ENCODE data around the gene LSM14A.
"Not testable (repeated sequence)": the region's sequence is repeated elsewhere in the genome, so short reads cannot be mapped to it uniquely, and the experiment has no call there.

LSM14A gene

DNA sequence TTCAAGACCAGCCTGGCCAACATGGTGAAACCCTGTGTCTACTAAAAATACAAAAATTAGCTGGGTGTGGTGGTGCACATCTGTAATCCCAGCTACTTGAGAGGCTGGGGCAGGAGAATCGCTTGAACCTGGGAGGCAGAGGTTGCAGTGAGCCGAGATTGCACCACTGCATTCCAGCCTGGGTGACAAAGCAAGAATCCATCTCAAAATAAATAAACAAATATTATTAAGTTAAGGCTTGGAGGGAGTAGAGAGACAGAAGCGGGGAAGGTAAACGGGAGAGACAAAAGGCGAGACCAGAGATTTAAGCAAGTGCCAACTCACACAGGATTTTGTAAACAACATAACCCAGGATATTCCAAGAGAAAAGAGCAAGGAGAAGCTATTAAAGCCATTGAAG lies 12.8 kb upstream of the LSM14A start:
- H3K27me3 ChIP-seq (ENCODE audit: insufficient read depth, low read length); H3K27ac ChIP-seq (ENCODE audit: low read depth, low read length); H3K4me3 ChIP-seq (ENCODE audit: low read depth, low read length); H3K79me2 ChIP-seq (ENCODE audit: control insufficient read depth, insufficient read depth, low read length, unreplicated experiment); H2AFZ ChIP-seq (ENCODE audit: low read length, unreplicated experiment); H3K4me1 ChIP-seq (ENCODE audit: control insufficient read depth, insufficient read depth, low read length, unreplicated experiment); H3K36me3 ChIP-seq (ENCODE audit: insufficient read depth, low read length): not testable (repeated sequence)

- H3K27ac ChIP-seq (ENCODE audit: low read depth, low read length); H3K4me3 ChIP-seq (ENCODE audit: low read depth, low read length); H3K36me3 ChIP-seq (ENCODE audit: insufficient read depth, low read length); H2AFZ ChIP-seq (ENCODE audit: low read length, unreplicated experiment); H3K27me3 ChIP-seq (ENCODE audit: insufficient read depth, low read length); H3K4me1 ChIP-seq (ENCODE audit: control insufficient read depth, insufficient read depth, low read length, unreplicated experiment); H3K79me2 ChIP-seq (ENCODE audit: control insufficient read depth, insufficient read depth, low read length, unreplicated experiment): not testable (repeated sequence)
Measured at GRCh38 chr19:34161902-34162301, 10.4 kb upstream of the LSM14A start.

DNA sequence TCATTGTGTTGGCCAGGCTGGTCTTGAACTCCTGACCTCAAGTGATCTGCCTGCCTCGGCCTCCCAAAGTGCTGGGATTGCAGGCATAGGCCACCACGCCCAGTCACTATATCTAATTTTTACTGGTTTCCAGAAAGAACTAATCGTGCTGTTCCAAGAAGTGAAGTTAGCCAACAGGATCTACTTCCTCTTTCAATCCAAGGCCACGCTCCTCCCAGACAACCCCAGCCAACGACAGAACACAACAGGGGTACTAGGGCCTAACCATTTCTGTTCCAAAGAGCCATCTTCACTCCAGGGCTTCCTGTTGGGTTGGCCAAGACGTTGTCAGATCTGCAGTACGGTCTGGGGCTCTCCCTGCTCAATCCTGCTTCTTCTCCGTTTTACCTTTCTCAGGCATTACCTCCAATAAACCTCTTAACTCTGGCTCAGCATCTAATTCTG lies 7.0 kb upstream of the LSM14A start:
- H3K27ac ChIP-seq (ENCODE audit: low read depth, low read length): no peak overlapping the region
- no peak overlapping the region for H3K4me3 ChIP-seq (ENCODE audit: low read depth, low read length)
- H3K36me3 ChIP-seq (ENCODE audit: insufficient read depth, low read length): no peaks in the 10 kb centered on the region
- no peaks in the 10 kb centered on the region for H3K27me3 ChIP-seq (ENCODE audit: insufficient read depth, low read length)
- no peaks in the 10 kb centered on the region for H3K79me2 ChIP-seq (ENCODE audit: control insufficient read depth, insufficient read depth, low read length, unreplicated experiment)
- no peak overlapping the region for H2AFZ ChIP-seq (ENCODE audit: low read length, unreplicated experiment)
- H3K4me1 ChIP-seq (ENCODE audit: control insufficient read depth, insufficient read depth, low read length, unreplicated experiment): no peaks in the 10 kb centered on the region

GRCh38 chr19:34169475-34170199 lies 2.7 kb upstream of the LSM14A start:
- not testable (repeated sequence) for H2AFZ ChIP-seq (ENCODE audit: low read length, unreplicated experiment); H3K27ac ChIP-seq (ENCODE audit: low read depth, low read length); H3K4me3 ChIP-seq (ENCODE audit: low read depth, low read length)

GRCh38 chr19:34171539-34171876 lies 796 bp upstream of the LSM14A start:
- H3K4me1 ChIP-seq (ENCODE audit: control insufficient read depth, insufficient read depth, low read length, unreplicated experiment): peaks cover 9% of the 10 kb centered on the region
- H3K36me3 ChIP-seq (ENCODE audit: insufficient read depth, low read length): 0 out of 2 replicates have a peak, but pooled peaks cover under 1% of the 10 kb centered on the region
- no peaks in the 10 kb centered on the region for H3K27me3 ChIP-seq (ENCODE audit: insufficient read depth, low read length)
- H3K27ac ChIP-seq (ENCODE audit: low read depth, low read length): peak overlapping the region; percentile 89
- peaks cover 41% of the 10 kb centered on the region for H3K79me2 ChIP-seq (ENCODE audit: control insufficient read depth, insufficient read depth, low read length, unreplicated experiment)
- peak overlapping the region; percentile 47 for H2AFZ ChIP-seq (ENCODE audit: low read length, unreplicated experiment)
- H3K4me3 ChIP-seq (ENCODE audit: low read depth, low read length): peak overlapping the region; percentile 73

More at GRCh38 chr19:34169475-34170199, 2.7 kb upstream of the LSM14A start:
- H3K36me3 ChIP-seq (ENCODE audit: insufficient read depth, low read length); H3K4me1 ChIP-seq (ENCODE audit: control insufficient read depth, insufficient read depth, low read length, unreplicated experiment); H3K27me3 ChIP-seq (ENCODE audit: insufficient read depth, low read length): not testable (repeated sequence)
- H3K79me2 ChIP-seq (ENCODE audit: control insufficient read depth, insufficient read depth, low read length, unreplicated experiment): peaks cover 24% of the 10 kb centered on the region

DNA sequence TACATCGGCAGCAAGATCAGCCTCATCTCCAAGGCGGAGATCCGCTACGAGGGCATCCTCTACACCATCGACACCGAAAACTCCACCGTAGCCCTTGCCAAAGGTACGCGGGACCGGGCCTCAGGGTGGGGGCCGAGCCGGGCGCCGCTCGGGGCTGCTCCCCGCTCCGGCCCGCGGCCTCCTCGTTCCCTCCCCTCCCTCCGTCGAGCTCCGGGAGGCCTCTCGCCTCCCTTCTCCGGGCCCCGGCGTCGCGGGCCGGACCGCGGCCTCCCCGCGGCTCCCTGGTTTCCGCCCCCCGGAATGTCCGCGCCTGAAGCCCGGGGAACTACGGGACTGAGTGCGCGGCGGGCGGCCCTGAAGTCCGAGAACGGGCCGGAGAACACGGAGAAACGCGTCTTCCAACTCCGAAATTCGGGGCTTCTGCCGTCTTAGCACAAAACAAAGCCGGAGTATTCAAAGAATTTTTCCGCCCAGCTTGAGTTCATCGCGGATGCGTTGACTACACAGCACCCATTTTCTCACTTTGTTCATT lies 423 bp downstream of the LSM14A start:
- peaks cover 21% of the 10 kb centered on the region for H3K4me1 ChIP-seq (ENCODE audit: control insufficient read depth, insufficient read depth, low read length, unreplicated experiment)
- H2AFZ ChIP-seq (ENCODE audit: low read length, unreplicated experiment): peak overlapping the region; percentile 89
- peak overlapping the region; percentile 91 for H3K27ac ChIP-seq (ENCODE audit: low read depth, low read length)
- peaks cover 3% of the 10 kb centered on the region; the same call in 1 of the 2 replicates for H3K36me3 ChIP-seq (ENCODE audit: insufficient read depth, low read length)
- H3K79me2 ChIP-seq (ENCODE audit: control insufficient read depth, insufficient read depth, low read length, unreplicated experiment): peaks cover 53% of the 10 kb centered on the region
- H3K27me3 ChIP-seq (ENCODE audit: insufficient read depth, low read length): no peaks in the 10 kb centered on the region
- peak overlapping the region; percentile 73 for H3K4me3 ChIP-seq (ENCODE audit: low read depth, low read length)

GRCh38 chr19:34173193-34173956 lies 1.1 kb downstream of the LSM14A start:
- peaks cover 27% of the 10 kb centered on the region for H3K4me1 ChIP-seq (ENCODE audit: control insufficient read depth, insufficient read depth, low read length, unreplicated experiment)
- H3K36me3 ChIP-seq (ENCODE audit: insufficient read depth, low read length): peaks cover 4% of the 10 kb centered on the region; the same call in 1 of the 2 replicates
- no peaks in the 10 kb centered on the region for H3K27me3 ChIP-seq (ENCODE audit: insufficient read depth, low read length)
- peak overlapping the region; percentile 73 for H3K4me3 ChIP-seq (ENCODE audit: low read depth, low read length)
- H3K27ac ChIP-seq (ENCODE audit: low read depth, low read length): peak overlapping the region; percentile 91
- no peak overlapping the region for H2AFZ ChIP-seq (ENCODE audit: low read length, unreplicated experiment)
- H3K79me2 ChIP-seq (ENCODE audit: control insufficient read depth, insufficient read depth, low read length, unreplicated experiment): peaks cover 59% of the 10 kb centered on the region

DNA sequence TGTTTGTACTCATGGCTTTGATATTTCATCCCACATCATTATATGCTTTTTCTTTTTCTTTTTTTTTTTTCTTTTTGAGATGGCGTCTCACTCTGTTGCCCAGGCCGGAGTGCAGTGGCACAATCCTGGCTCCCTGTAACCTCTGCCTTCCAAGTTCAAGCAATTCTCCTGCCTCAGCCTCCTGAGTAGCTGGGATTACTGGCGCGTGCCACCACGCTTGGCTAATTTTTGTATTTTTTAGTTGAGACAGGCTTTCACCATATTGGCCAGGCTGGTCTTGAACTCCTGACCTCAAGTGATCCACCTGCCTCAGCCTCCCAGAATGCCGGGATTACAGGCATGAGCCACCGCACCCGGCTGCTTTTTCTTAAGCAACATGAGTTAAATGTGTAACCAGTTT lies 2.9 kb downstream of the LSM14A start:
- H3K79me2 ChIP-seq (ENCODE audit: control insufficient read depth, insufficient read depth, low read length, unreplicated experiment): peaks cover 75% of the 10 kb centered on the region
- H3K4me1 ChIP-seq (ENCODE audit: control insufficient read depth, insufficient read depth, low read length, unreplicated experiment): peaks cover 29% of the 10 kb centered on the region
- H3K4me3 ChIP-seq (ENCODE audit: low read depth, low read length): peak overlapping the region; percentile 55
- not testable (repeated sequence) for H2AFZ ChIP-seq (ENCODE audit: low read length, unreplicated experiment); H3K27me3 ChIP-seq (ENCODE audit: insufficient read depth, low read length); H3K27ac ChIP-seq (ENCODE audit: low read depth, low read length); H3K36me3 ChIP-seq (ENCODE audit: insufficient read depth, low read length)

- no peak overlapping the region for H3K27ac ChIP-seq (ENCODE audit: low read depth, low read length)
- H3K4me3 ChIP-seq (ENCODE audit: low read depth, low read length): peak overlapping the region; percentile 55
- no peak overlapping the region for H2AFZ ChIP-seq (ENCODE audit: low read length, unreplicated experiment)
- H3K27me3 ChIP-seq (ENCODE audit: insufficient read depth, low read length): no peaks in the 10 kb centered on the region
- peaks cover 89% of the 10 kb centered on the region for H3K79me2 ChIP-seq (ENCODE audit: control insufficient read depth, insufficient read depth, low read length, unreplicated experiment)
- H3K36me3 ChIP-seq (ENCODE audit: insufficient read depth, low read length): peaks cover 8% of the 10 kb centered on the region
- peaks cover 34% of the 10 kb centered on the region for H3K4me1 ChIP-seq (ENCODE audit: control insufficient read depth, insufficient read depth, low read length, unreplicated experiment)
Measured at GRCh38 chr19:34176581-34176980, 4.3 kb downstream of the LSM14A start.

DNA sequence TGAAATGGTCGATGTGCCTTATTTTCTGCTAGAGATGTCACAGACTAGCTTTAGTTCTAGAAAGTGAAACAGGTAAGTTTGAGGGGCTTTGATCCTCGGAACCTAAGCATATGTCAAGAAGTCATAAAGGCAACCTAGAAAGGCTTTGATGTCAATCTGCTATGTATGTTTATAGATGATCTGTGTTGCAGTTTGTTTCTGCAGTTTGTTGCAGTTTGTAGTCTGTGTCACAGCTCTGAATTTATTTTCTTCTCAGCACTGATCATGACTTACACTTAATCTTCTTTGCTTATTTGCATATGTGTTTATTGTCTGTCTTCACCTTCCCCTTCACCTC lies 5.9 kb downstream of the LSM14A start:
- Histone ChIP-seq H3K36me3 (ENCODE audit: insufficient read depth, low read length) (peaks cover 8% of the 10 kb centered on the region), H3K4me1 (ENCODE audit: control insufficient read depth, insufficient read depth, low read length, unreplicated experiment) (peaks cover 34% of the 10 kb centered on the region), H3K27me3 (ENCODE audit: insufficient read depth, low read length) (no peaks in the 10 kb centered on the region), H2AFZ (ENCODE audit: low read length, unreplicated experiment) (no peak overlapping the region), H3K4me3 (ENCODE audit: low read depth, low read length) (0 out of 2 replicates have a peak overlapping the region, but pooled peaks have one; percentile 0), H3K79me2 (ENCODE audit: control insufficient read depth, insufficient read depth, low read length, unreplicated experiment) (peaks cover 94% of the 10 kb centered on the region), H3K27ac (ENCODE audit: low read depth, low read length) (no peak overlapping the region)

DNA sequence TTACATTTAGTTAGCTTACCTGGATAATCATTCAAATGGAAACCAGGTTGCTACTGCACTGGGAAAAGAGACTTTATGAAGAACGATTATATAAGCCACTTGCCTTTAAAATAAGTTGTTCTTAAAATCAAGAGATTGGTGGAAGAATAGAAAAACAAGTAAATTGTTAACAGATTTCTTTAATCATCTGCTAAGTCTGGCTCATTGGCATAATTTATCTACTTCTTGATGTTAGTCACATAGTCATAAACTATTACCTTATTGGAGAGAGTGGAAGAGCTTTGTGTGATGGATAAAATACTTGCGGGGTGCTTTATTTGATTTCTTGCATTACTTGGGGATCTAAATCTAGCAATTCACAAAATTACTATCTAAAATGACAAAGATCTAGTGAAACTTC lies 6.8 kb downstream of the LSM14A start:
- no peak overlapping the region for H3K27ac ChIP-seq (ENCODE audit: low read depth, low read length)
- H2AFZ ChIP-seq (ENCODE audit: low read length, unreplicated experiment): no peak overlapping the region
- peaks cover 8% of the 10 kb centered on the region for H3K36me3 ChIP-seq (ENCODE audit: insufficient read depth, low read length)
- no peak overlapping the region for H3K4me3 ChIP-seq (ENCODE audit: low read depth, low read length)
- H3K4me1 ChIP-seq (ENCODE audit: control insufficient read depth, insufficient read depth, low read length, unreplicated experiment): peaks cover 34% of the 10 kb centered on the region
- peaks cover 94% of the 10 kb centered on the region for H3K79me2 ChIP-seq (ENCODE audit: control insufficient read depth, insufficient read depth, low read length, unreplicated experiment)
- no peaks in the 10 kb centered on the region for H3K27me3 ChIP-seq (ENCODE audit: insufficient read depth, low read length)
